Activated naive CD8-positive, alpha-beta T cell treated with anti-CD3 and anti-CD28 coated beads, Interleukin-2, amount 50 U/mL, for 24 hours (primary cell): ENCODE data around the gene AFF3.
A peak's percentile ranks its signal among the peaks of the same experiment; 100 is the strongest.

ENCODE experiments used
- ATAC-seq: fragments of 150-1000 bp; cut with Tn5 transposase; one replicate; pipeline ENCODE4 v1.10.0; 2021
- DNase-seq: peaks from one replicate; pipeline ENCODE4 v3.0.0; 2021
- H3K27ac Mint-ChIP-seq: one replicate; pipeline ENCODE4 v1.8.0; 2021; ENCODE audit warnings: mild to moderate bottlenecking, mixed read lengths
- H3K27me3 Mint-ChIP-seq: one replicate; pipeline ENCODE4 v1.8.0; 2021; ENCODE audit warnings: mixed read lengths
- H3K36me3 Mint-ChIP-seq: one replicate; pipeline ENCODE4 v1.8.0; 2021; ENCODE audit warnings: low read depth, mixed read lengths
- H3K4me1 Mint-ChIP-seq: one replicate; pipeline ENCODE4 v1.8.0; 2021; ENCODE audit warnings: mixed read lengths
- H3K4me3 Mint-ChIP-seq: one replicate; pipeline ENCODE4 v1.8.0; 2021; ENCODE audit warnings: mild to moderate bottlenecking, moderate library complexity, mixed read lengths
- H3K9me3 Mint-ChIP-seq: one replicate; pipeline ENCODE4 v1.8.0; 2021; ENCODE audit warnings: mixed read lengths

AFF3 gene

DNA sequence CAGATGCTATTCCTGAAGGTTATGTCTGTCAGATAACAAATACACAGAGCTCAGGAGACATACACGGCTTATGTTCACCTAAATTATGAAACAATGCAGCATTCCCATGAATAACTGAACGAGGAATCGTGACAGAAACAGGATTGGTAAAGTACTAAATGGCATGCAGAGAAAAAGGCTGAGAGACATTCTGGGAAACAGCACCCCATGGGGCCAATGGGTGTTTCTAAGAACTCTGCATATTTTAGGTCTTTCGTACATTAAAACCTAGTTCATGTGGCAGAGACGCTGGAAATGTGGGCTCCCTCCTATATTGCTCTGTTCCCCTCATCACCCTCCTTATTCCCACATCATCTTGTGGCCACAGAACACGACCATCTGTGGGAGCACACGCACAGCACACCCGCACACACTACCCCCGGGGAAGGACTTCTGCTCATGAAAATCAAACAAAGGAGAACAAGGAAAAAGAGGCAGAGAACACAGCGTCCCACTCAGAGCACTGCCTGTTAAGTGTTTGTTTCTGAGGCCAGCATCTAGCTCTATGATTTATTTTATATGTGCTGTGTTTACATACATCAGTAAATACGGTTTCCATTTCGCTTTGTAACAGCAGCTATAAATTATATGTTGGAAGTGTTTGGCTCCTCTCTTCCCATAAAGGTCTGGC is 143.6 kb downstream of the AFF3 start:
- H3K36me3 Mint-ChIP-seq = no peaks in the 10 kb centered on the region
- no peak overlapping the region for H3K4me3 Mint-ChIP-seq
- no peaks in the 10 kb centered on the region for H3K9me3 Mint-ChIP-seq
- no peak for DNase-seq
- no peak overlapping the region for H3K27ac Mint-ChIP-seq
- peaks cover 6% of the 10 kb centered on the region for H3K4me1 Mint-ChIP-seq
- no peak for ATAC-seq
- peaks cover 2% of the 10 kb centered on the region for H3K27me3 Mint-ChIP-seq

DNA sequence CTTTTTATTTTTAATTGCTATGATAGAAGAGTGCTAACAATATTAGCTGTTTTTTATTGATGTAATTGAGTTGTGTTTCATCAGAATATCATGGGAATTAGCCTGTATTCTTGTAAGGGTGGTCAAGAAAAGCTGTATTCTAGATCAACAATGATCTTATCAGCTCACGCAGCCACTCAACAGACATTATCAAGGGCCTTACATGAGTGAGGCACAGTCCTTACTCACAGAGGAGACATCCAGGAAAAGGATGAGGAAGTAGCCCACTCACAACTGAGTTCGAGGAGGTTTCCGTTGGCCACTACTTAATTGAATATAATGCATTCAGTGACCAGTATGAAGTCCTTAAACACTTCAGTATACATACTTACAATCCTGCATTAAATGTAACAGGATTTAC is 152.5 kb downstream of the AFF3 start:
- Mint-ChIP-seq H3K9me3 (no peaks in the 10 kb centered on the region), H3K36me3 (no peaks in the 10 kb centered on the region), H3K27ac (no peak overlapping the region), H3K4me3 (no peak overlapping the region), H3K4me1 (no peaks in the 10 kb centered on the region), H3K27me3 (no peaks in the 10 kb centered on the region)
- ATAC-seq (no peak), DNase-seq (no peak)

DNA sequence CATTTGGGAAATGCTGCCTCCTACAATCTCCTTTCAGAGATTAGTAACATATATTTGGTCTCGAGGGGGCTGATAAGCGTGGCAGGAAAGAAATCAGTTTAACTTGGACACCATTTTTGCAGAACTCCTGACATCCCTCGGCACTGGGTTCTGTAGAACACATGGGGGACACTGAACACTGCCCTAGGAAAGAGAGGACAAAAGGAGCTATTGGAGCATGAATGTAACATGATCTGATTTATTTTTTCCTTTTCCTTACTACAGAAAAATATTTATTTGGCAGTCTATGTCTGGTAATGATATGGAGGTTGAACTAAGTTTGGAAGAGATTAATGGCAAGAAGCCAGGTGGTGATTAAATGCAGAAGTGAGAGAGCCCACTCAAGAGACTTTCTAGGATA is 153.8 kb downstream of the AFF3 start:
- Mint-ChIP-seq H3K9me3 (no peaks in the 10 kb centered on the region), H3K27ac (no peak overlapping the region)

DNA sequence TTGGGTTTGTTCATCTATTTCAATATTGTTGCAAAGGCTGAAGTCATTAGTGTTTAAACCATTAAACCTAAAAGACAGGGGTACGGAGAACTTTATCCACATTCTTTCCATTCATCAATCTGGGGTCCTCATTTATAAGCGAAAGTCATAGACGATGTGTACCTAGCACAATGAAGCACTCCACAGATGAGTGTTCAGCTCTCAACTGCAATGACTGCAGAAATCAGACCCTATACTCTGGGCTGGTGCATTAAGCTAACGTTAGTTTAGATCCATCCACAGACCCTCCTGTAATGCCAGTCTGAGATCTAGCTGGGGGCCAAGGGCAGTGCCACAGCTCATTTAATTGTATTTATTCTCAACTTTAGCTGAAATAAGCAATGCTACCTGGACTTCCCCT is 155.2 kb downstream of the AFF3 start:
- no peaks in the 10 kb centered on the region for H3K4me1 Mint-ChIP-seq
- no peaks in the 10 kb centered on the region for H3K36me3 Mint-ChIP-seq
- no peaks in the 10 kb centered on the region for H3K9me3 Mint-ChIP-seq
- no peaks in the 10 kb centered on the region for H3K27me3 Mint-ChIP-seq
- DNase-seq (no peak), ATAC-seq (no peak)
- H3K27ac Mint-ChIP-seq = no peak overlapping the region
- H3K4me3 Mint-ChIP-seq = no peak overlapping the region

More for the DNA sequence above, 153.8 kb downstream of the AFF3 start:
- H3K4me3 Mint-ChIP-seq = no peak overlapping the region
- DNase-seq (no peak), ATAC-seq (no peak)
- no peaks in the 10 kb centered on the region for H3K27me3 Mint-ChIP-seq
- no peaks in the 10 kb centered on the region for H3K4me1 Mint-ChIP-seq
- no peaks in the 10 kb centered on the region for H3K36me3 Mint-ChIP-seq

DNA sequence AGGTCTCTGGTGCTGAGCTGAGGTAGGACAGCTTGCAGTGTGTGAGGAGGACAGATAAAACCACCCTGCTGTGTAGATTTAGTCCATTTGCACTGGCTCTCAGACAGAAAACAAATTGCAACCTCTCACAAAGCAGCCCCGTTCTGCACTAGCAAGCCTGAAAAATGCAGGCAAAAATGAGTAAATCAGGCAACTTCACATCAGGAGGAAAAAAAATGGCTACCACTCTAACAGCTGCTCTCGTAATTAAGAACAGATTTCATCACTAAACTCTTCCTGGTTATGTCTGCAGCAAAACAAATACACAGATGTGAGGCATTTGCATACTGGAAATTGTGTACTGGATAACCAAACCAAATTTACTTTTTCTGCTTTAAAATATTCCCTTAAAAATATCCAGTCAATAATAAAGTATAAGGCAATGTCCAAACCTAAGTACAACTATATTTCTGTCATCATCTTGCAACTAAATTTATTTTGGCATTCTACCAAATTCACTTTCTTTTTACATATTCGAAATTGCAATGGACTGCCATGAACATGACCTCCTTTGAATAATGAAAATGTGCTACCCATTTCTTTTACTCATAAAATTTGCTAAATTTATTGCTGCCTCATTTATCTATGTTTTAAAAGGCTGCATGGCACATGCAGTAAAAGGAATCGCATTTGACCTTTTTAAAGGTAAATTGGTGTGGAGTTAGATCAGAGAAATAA is 157.4 kb downstream of the AFF3 start:
- ATAC-seq = no peak
- no peaks in the 10 kb centered on the region for H3K4me1 Mint-ChIP-seq
- H3K27me3 Mint-ChIP-seq = no peaks in the 10 kb centered on the region
- no peak overlapping the region for H3K4me3 Mint-ChIP-seq
- no peaks in the 10 kb centered on the region for H3K9me3 Mint-ChIP-seq
- DNase-seq = no peak
- no peak overlapping the region for H3K27ac Mint-ChIP-seq
- no peaks in the 10 kb centered on the region for H3K36me3 Mint-ChIP-seq

DNA sequence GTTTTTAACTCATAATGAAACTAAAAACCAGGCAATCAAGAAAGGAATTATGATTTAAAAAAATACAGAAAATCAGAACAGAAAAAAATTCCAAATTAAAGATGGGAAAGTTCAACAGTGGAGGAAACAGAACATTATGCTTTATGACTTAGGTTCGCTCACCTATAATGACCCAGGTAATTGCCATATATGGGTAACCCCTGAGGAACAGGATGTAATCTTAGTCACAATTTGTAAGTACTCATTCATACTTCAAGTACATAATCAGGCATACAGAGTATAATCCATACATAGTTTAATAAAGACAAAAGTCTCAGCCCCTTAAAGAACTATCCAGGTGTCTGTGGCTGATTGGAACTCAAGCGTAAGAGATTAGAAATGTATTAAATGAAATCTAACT is 159.6 kb downstream of the AFF3 start:
- no peak overlapping the region for H3K4me3 Mint-ChIP-seq
- ATAC-seq = no peak
- H3K9me3 Mint-ChIP-seq = no peaks in the 10 kb centered on the region
- DNase-seq = no peak
- peaks cover 2% of the 10 kb centered on the region for H3K36me3 Mint-ChIP-seq
- no peak overlapping the region for H3K27ac Mint-ChIP-seq
- no peaks in the 10 kb centered on the region for H3K27me3 Mint-ChIP-seq
- H3K4me1 Mint-ChIP-seq = no peaks in the 10 kb centered on the region

DNA sequence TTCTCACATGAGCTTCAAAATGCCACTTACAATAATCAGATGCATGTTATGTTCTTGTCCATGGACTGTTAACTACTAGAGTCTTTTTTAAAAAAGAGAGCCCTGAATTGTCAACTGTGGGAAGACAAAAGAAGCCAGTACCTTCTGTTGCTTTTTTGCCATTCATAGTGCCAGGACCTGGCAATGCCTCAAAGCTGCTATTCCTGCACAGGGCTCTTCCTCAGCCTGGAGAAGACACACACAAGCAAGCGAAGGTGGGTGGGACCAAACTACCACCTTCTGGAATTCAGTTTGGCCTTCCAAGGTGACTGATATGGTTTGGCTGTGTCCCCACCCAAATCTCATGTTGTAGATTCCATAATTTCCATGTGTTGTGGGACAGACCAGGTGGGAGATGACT is 160.6 kb downstream of the AFF3 start:
- Mint-ChIP-seq H3K27ac (no peak overlapping the region), H3K36me3 (peaks cover 2% of the 10 kb centered on the region), H3K27me3 (no peaks in the 10 kb centered on the region), H3K4me1 (no peaks in the 10 kb centered on the region), H3K4me3 (no peak overlapping the region), H3K9me3 (no peaks in the 10 kb centered on the region)
- ATAC-seq (no peak), DNase-seq (no peak)

DNA sequence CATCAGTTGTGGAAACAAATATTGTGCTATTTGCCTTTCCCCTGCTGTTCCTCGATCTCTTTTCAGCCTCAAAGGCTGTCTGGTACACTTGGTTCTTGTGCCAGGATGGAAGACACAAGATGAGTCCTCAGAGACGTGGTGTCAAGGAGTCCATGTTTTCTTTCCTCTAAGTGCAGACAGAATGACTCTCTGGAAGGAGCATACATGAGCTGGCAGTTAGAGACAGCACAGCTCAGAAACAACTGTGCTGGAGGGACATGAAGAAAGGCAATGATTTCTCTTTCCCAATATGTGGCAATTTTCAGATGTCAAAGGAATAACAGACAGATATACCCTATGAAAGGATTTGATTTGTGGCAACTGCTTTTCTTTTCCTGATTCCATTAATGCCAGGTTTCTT is 162.2 kb downstream of the AFF3 start:
- Mint-ChIP-seq H3K36me3 (peaks cover 2% of the 10 kb centered on the region), H3K9me3 (no peaks in the 10 kb centered on the region), H3K4me1 (peaks cover 3% of the 10 kb centered on the region), H3K4me3 (no peak overlapping the region), H3K27me3 (no peaks in the 10 kb centered on the region), H3K27ac (no peak overlapping the region)
- ATAC-seq (no peak), DNase-seq (no peak)

DNA sequence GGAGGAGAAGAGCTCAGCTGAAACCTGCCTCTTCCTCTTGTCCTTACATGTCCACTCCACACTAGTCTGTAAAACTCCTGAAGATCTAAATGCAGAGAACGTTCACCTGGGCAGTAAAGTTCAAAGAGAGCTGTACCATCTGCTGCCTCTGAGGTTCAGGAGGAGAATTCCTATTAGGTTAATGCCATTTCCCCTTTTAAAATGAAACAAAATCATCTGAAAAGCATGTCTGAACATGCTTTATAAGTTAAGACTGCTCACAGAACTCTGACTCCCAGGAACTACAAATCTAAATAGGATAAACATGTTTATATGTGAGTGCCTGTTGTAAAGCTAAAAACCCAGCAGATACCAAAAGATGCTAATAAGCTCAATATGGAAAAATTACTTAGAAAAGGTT is 164.4 kb downstream of the AFF3 start:
- peaks cover 2% of the 10 kb centered on the region for H3K36me3 Mint-ChIP-seq
- H3K4me3 Mint-ChIP-seq = no peak overlapping the region
- H3K27me3 Mint-ChIP-seq = no peaks in the 10 kb centered on the region
- H3K9me3 Mint-ChIP-seq = no peaks in the 10 kb centered on the region
- H3K27ac Mint-ChIP-seq = no peak overlapping the region
- DNase-seq (no peak), ATAC-seq (no peak)
- H3K4me1 Mint-ChIP-seq = peaks cover 6% of the 10 kb centered on the region

DNA sequence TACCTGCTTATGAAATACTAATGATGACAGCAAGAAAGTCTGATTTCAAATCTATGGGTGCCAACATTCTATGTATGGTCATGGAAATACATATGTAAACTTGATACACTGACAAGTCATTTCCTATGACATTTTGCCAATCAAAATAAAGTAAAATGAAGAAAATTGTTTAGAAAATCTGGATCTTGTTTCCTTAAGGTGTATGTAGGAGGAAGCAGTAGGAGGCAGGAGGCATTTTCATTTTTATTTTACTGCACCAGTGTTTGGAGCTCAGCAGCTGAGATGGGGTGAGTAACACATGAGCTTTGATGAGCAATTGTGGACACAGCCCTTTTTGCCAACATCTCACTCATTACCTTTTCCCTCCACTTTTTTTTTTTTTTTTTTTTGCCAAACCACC is 167.0 kb downstream of the AFF3 start:
- ATAC-seq = peak; percentile 51
- H3K9me3 Mint-ChIP-seq = no peaks in the 10 kb centered on the region
- peaks cover 2% of the 10 kb centered on the region for H3K36me3 Mint-ChIP-seq
- H3K27me3 Mint-ChIP-seq = peaks cover 2% of the 10 kb centered on the region
- H3K27ac Mint-ChIP-seq = peak overlapping the region; percentile 36
- H3K4me3 Mint-ChIP-seq = no peak overlapping the region
- DNase-seq = no peak
- peaks cover 7% of the 10 kb centered on the region for H3K4me1 Mint-ChIP-seq

DNA sequence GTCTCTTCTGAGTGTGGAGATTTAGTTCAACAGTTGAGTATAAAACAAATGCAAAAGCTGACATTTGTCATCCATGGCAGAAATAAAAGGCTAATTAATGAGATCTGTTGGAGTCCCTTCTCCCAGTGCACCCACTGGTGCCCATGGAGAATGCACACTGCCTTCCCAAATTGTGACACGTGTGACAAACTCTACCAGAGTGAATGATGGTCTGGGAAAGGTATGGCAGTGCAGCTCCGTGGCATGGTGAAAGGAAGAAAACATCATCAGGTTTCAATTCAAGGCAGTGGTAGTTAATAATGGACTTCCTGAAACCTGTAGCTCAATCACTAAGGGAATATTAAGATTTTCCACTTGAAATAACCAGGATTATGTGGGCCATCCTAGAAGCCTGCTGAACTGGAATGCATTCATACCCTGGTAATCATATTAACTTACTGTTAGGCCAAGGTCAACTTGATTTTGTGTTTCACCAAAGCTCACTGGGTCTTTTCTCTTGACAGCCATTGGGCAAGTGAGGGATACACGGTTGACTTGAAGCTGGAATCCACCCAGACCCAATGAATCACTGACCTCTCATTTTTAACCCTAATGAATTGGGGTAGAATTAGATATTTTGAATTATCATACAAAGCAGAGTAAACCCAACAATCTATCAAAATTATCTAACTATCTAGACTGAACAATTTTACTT is 167.6 kb downstream of the AFF3 start:
- peak overlapping the region; percentile 44 for H3K27ac Mint-ChIP-seq
- H3K27me3 Mint-ChIP-seq = peaks cover 2% of the 10 kb centered on the region
- peaks cover 8% of the 10 kb centered on the region for H3K4me1 Mint-ChIP-seq
- DNase-seq (no peak), ATAC-seq (no peak)
- H3K4me3 Mint-ChIP-seq = no peak overlapping the region
- peaks cover 2% of the 10 kb centered on the region for H3K36me3 Mint-ChIP-seq
- no peaks in the 10 kb centered on the region for H3K9me3 Mint-ChIP-seq

DNA sequence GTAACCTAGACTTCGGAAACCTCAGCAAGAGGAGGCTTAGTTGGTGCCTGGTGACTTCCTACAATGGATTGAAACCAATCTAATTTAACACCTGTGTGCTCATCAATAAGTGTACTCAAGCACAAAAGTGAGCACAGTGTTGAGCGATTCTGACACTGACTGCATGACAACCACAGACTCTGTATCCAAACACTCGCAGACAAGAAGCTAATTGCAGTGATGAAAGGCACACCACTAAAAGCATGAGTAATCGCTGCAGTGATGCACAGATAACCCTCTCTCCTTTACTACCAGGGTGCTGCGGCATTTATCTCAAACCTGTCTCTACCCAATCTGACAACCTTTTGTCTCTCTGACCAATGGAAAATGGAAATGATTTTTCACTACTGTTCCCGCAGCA is 168.1 kb downstream of the AFF3 start:
- Mint-ChIP-seq H3K36me3 (no peaks in the 10 kb centered on the region), H3K27ac (peak overlapping the region; percentile 44), H3K9me3 (no peaks in the 10 kb centered on the region), H3K27me3 (peaks cover 2% of the 10 kb centered on the region), H3K4me3 (no peak overlapping the region), H3K4me1 (peaks cover 8% of the 10 kb centered on the region)
- ATAC-seq (peak; percentile 84), DNase-seq (no peak)

DNA sequence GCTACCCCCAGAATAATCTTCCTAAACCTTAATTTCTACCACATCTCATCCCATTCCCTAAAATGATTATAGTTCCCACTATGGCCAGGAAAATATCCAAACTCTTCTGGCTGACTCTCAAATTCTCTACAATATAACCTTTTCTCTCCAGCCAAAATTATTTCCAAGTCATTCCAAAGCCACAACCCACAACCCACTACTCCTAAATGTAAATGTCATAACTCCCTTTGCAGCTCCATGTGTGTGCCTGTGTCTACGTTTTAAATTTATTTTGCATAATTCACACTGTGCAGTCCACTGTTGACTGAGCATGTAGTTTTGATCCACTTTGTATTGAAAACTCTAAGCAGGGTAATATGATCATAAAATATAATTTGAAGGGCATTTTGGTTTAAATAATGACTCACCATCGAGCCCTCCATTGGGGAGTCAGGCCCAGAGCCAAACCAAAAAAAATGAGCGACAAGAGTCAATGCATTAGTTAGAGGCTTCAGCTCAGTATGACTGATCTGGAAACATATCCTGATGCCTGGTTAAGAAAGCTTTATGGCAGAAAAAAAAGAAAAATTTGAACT is 171.0 kb downstream of the AFF3 start:
- Mint-ChIP-seq H3K4me3 (no peak overlapping the region), H3K27me3 (peaks cover 2% of the 10 kb centered on the region), H3K36me3 (peaks cover 3% of the 10 kb centered on the region), H3K4me1 (peaks cover 8% of the 10 kb centered on the region), H3K9me3 (no peaks in the 10 kb centered on the region), H3K27ac (no peak overlapping the region)
- ATAC-seq (no peak), DNase-seq (no peak)

DNA sequence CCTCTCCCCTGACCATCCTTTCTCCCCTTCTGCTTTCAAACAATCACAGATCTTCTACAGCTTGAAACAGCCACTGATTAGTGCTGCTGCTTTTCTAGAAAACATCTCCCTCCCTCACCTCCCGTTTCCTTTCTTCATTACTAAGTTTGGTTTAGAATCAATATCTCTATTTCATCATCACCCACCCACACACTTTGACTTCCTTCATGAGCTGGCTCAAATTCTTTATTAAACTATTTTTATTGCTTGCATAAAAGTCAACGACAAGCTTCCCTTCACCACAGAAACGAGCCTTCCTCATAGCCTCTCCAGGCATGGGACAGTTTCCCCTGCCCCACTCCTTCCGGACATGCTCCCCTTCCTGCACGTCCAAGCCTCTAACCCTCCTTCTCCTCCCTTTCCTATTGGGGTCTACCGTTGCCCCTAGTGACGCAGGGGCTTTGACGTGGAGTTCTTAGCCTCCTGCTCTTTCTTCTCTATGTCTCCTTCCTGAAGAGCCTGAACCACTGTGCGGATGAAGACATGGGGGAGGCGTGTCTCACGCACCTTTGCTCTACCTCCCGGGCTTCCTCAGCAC is 172.0 kb downstream of the AFF3 start:
- Mint-ChIP-seq H3K27me3 (peaks cover 2% of the 10 kb centered on the region), H3K9me3 (no peaks in the 10 kb centered on the region), H3K27ac (no peak overlapping the region), H3K36me3 (peaks cover 3% of the 10 kb centered on the region), H3K4me1 (peaks cover 6% of the 10 kb centered on the region), H3K4me3 (no peak overlapping the region)
- ATAC-seq (no peak), DNase-seq (no peak)
